Mesothelial cell of epicardium (in vitro differentiated cells): ENCODE measurements around the gene STK36. TPM values are rescaled to one million over a fixed set of nuclear protein-coding genes. Genes with fewer than 3 reads are reported as not detected.

ENCODE experiments used
- DNase-seq, 2 experiments: peaks; one replicate each; pipeline ENCODE4 v3.0.0; 2021; ENCODE audit warnings: low spot score in 2 of 2; ENCODE audit not compliant: unreplicated experiment in 2 of 2
- H3K27ac Mint-ChIP-seq: 2 replicates; pipeline ENCODE4 v1.8.0; 2021; ENCODE audit warnings: mixed read lengths
- H3K27me3 Mint-ChIP-seq: 2 replicates; pipeline ENCODE4 v1.8.0; 2021; ENCODE audit warnings: low read depth, mixed read lengths
- H3K36me3 Mint-ChIP-seq: 2 replicates; pipeline ENCODE4 v1.8.0; 2021; ENCODE audit warnings: mixed read lengths
- H3K4me1 Mint-ChIP-seq: 2 replicates; pipeline ENCODE4 v1.8.0; 2021; ENCODE audit warnings: mixed read lengths
- H3K4me3 Mint-ChIP-seq: 2 replicates; pipeline ENCODE4 v1.8.0; 2021; ENCODE audit warnings: mild to moderate bottlenecking, moderate library complexity, mixed read lengths
- H3K9me3 Mint-ChIP-seq: 2 replicates; pipeline ENCODE4 v1.8.0; 2021; ENCODE audit warnings: mixed read lengths
- total RNA-seq: library from RNA; stranded (reverse); gene quantifications from 3 replicates; pipeline ENCODE4 v1.2.1, GENCODE V29; 2021
- TF ChIP-seq, protein P1 (sequence below): fragments of 200-600 bp; sonication (generic); IDR thresholded peaks from one replicate; pipeline ENCODE4 v1.5.0; 2021; ENCODE audit warnings: antibody characterized with exemption; ENCODE audit not compliant: unreplicated experiment

STK36 gene
- total RNA-seq, 1 donor from 2014 or later, result 115 TPM

DNA sequence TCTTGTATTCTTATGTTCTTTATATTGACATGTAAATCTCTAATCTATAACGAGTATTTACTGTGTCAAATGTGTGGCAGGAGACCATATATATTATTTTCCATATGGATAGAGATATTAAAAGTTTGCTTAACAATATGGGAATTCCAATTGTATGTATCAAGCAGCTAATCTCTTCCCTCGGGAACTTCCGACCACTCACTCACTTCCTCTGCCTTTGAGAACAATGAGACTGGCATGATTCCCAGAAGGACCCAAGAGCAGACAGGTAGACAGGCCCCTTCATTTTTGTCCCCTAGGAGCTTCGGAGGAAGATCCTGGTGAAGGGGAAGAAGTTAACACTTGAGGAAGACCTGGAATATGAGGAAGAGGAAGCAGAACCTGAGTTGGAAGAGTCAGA, 40.0 kb upstream of the STK36 start:
- Mint-ChIP-seq H3K9me3 (no peaks in the 10 kb centered on the region), H3K27me3 (no peaks in the 10 kb centered on the region), H3K4me3 (no peak overlapping the region), H3K27ac (no peak overlapping the region), H3K4me1 (no peaks in the 10 kb centered on the region), H3K36me3 (peaks cover 8% of the 10 kb centered on the region)
- TF ChIP-seq, protein P1, sequence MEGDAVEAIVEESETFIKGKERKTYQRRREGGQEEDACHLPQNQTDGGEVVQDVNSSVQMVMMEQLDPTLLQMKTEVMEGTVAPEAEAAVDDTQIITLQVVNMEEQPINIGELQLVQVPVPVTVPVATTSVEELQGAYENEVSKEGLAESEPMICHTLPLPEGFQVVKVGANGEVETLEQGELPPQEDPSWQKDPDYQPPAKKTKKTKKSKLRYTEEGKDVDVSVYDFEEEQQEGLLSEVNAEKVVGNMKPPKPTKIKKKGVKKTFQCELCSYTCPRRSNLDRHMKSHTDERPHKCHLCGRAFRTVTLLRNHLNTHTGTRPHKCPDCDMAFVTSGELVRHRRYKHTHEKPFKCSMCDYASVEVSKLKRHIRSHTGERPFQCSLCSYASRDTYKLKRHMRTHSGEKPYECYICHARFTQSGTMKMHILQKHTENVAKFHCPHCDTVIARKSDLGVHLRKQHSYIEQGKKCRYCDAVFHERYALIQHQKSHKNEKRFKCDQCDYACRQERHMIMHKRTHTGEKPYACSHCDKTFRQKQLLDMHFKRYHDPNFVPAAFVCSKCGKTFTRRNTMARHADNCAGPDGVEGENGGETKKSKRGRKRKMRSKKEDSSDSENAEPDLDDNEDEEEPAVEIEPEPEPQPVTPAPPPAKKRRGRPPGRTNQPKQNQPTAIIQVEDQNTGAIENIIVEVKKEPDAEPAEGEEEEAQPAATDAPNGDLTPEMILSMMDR, result no peak
- DNase-seq, result no peak

- H3K4me3 Mint-ChIP-seq, result no peak overlapping the region
- H3K27me3 Mint-ChIP-seq, result no peaks in the 10 kb centered on the region
- no peak overlapping the region for H3K27ac Mint-ChIP-seq
- no peak for DNase-seq
- peaks cover 30% of the 10 kb centered on the region for H3K36me3 Mint-ChIP-seq
- H3K9me3 Mint-ChIP-seq, result no peaks in the 10 kb centered on the region
- H3K4me1 Mint-ChIP-seq, result no peaks in the 10 kb centered on the region
- TF ChIP-seq, protein P1, result no peak
Measured at GRCh38 chr2:218635719-218636118, 36.2 kb upstream of the STK36 start.

GRCh38 chr2:218638372-218638771, 33.5 kb upstream of the STK36 start:
- Mint-ChIP-seq H3K4me3 (no peak overlapping the region), H3K36me3 (peaks cover 34% of the 10 kb centered on the region), H3K4me1 (no peaks in the 10 kb centered on the region), H3K27me3 (no peaks in the 10 kb centered on the region), H3K9me3 (no peaks in the 10 kb centered on the region), H3K27ac (no peak overlapping the region)
- TF ChIP-seq, protein P1, result no peak
- no peak for DNase-seq

DNA sequence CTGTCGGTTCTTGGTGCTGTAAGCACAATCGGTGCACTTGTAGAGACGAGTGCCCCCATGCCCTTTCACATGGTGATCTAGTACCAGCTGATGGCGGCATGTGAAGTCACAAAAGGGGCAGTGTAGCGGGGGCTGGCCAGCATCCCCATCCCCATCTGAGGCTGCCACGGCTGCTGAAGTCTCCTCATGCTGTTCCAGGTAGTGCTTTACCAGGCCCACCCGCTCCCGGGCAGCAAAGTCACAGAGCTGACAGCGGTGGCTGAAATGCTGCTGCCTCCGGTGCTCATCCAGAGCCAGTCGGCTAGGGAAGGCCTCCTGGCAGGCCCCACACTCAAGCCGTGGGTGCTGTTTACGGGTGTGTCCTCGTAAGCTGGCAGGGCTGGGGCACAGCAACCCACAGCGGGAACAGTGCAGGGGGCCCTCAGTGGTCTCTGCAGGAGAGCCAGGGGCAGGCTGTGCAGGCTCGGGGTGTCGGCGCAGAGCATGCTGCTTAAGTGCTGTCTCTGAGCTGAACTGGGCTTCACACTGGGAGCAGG, 29.7 kb upstream of the STK36 start:
- H3K36me3 Mint-ChIP-seq, result peaks cover 38% of the 10 kb centered on the region
- H3K4me3 Mint-ChIP-seq, result no peak overlapping the region
- TF ChIP-seq, protein P1, result no peak
- H3K27ac Mint-ChIP-seq, result no peak overlapping the region
- no peaks in the 10 kb centered on the region for H3K9me3 Mint-ChIP-seq
- H3K27me3 Mint-ChIP-seq, result no peaks in the 10 kb centered on the region
- DNase-seq, result no peak
- no peaks in the 10 kb centered on the region for H3K4me1 Mint-ChIP-seq

DNA sequence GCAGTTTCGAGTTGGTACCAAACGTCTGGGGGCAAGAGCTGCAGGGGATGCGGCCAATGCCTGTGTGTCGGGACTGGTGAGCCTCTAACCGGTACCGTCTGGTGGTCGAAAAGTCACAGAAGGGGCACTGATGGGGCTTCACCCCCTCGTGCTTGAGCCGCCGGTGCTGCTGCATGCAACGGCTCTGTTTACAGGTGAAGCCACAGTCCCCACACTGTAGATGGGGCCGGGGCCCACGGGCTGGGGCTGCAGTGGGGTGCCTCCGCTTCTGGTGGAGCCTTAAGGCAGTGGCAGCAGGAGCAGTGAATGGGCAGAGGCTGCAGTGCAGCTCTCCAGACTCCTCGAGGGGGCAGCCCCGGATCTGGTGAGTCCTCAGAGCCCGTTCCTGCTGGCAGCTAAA, 29.1 kb upstream of the STK36 start:
- TF ChIP-seq, protein P1, result no peak
- H3K36me3 Mint-ChIP-seq, result peaks cover 38% of the 10 kb centered on the region
- H3K4me1 Mint-ChIP-seq, result no peaks in the 10 kb centered on the region
- H3K9me3 Mint-ChIP-seq, result no peaks in the 10 kb centered on the region
- H3K4me3 Mint-ChIP-seq, result no peak overlapping the region
- no peak for DNase-seq
- H3K27me3 Mint-ChIP-seq, result no peaks in the 10 kb centered on the region
- H3K27ac Mint-ChIP-seq, result no peak overlapping the region
